GM06990 (cell line): ENCODE measurements around the gene ANAPC2.

Source experiments
- DNase-seq: peaks from one replicate; pipeline ENCODE4 v3.0.0-alpha.2; 2011; ENCODE audit not compliant: insufficient read length; ENCODE audit errors: extremely low read depth
- H3K27me3 ChIP-seq: replicated peaks from 2 replicates; pipeline ENCODE4 v1.6.0; 2011; ENCODE audit warnings: low read length; ENCODE audit not compliant: control insufficient read depth, insufficient read depth
- H3K36me3 ChIP-seq: 2 replicates; pipeline ENCODE4 v1.5.1; 2011; ENCODE audit warnings: low read length; ENCODE audit not compliant: control insufficient read depth, insufficient read depth
- H3K4me3 ChIP-seq: replicated peaks from 2 replicates; pipeline ENCODE4 v1.5.1; 2011; ENCODE audit warnings: low read depth, mild to moderate bottlenecking, control low read depth, low read length
- CTCF ChIP-seq: IDR thresholded peaks from 2 replicates; pipeline ENCODE4 v1.5.1; 2011; ENCODE audit warnings: low read length, control low read depth, mild to moderate bottlenecking, inconsistent platforms; ENCODE audit not compliant: insufficient read depth, poor library complexity, severe bottlenecking

ANAPC2 gene

GRCh38 chr9:137188490-137189296, at the start of gene ANAPC2, which contains the start of gene SSNA1:
Gene ANAPC2 (minus strand): TSS chr9:137188560. CDS start chr9:137188532, 28 bp downstream.
Gene SSNA1 (plus strand): TSS chr9:137188676. CDS start chr9:137188727, 51 bp downstream.
- Histone ChIP-seq H3K27me3 (no peaks in the 10 kb centered on the region), H3K4me3 (peak within 1 kb of the TSS; percentile 96), H3K36me3 (peaks cover 25% of the 10 kb centered on the region)
- peak; percentile 98 for DNase-seq
- peak; percentile 72 for TF ChIP-seq CTCF

- Histone ChIP-seq H3K36me3 (peaks cover under 1% of the 10 kb centered on the region), H3K4me3 (peak overlapping the region; percentile 31; the same call in 1 of the 2 replicates), H3K27me3 (no peaks in the 10 kb centered on the region; the same call in 1 of the 2 replicates)
- TF ChIP-seq CTCF = no peak
- no peak for DNase-seq
Measured at GRCh38 chr9:137236936-137237421, 48.6 kb upstream of the ANAPC2 start.

GRCh38 chr9:137236238-137236935, 48.0 kb upstream of the ANAPC2 start:
- TF ChIP-seq CTCF = peak; percentile 99
- peak; percentile 85 for DNase-seq
- Histone ChIP-seq H3K4me3 (peak overlapping the region; percentile 31; the same call in 1 of the 2 replicates), H3K36me3 (no peaks in the 10 kb centered on the region), H3K27me3 (no peaks in the 10 kb centered on the region; the same call in 1 of the 2 replicates)

- no peaks in the 10 kb centered on the region; the same call in 1 of the 2 replicates for H3K27me3 ChIP-seq
- no peak overlapping the region for H3K4me3 ChIP-seq
- no peak for DNase-seq
- no peaks in the 10 kb centered on the region for H3K36me3 ChIP-seq
- peak; percentile 13 for TF ChIP-seq CTCF
Measured at GRCh38 chr9:137235424-137236237, 47.3 kb upstream of the ANAPC2 start.

GRCh38 chr9:137234758-137235423, 46.5 kb upstream of the ANAPC2 start:
- no peak for TF ChIP-seq CTCF
- Histone ChIP-seq H3K27me3 (no peaks in the 10 kb centered on the region; the same call in 1 of the 2 replicates), H3K36me3 (no peaks in the 10 kb centered on the region), H3K4me3 (no peak overlapping the region)
- no peak for DNase-seq
